Activated CD8-positive, alpha-beta memory T cell treated with anti-CD3 and anti-CD28 coated beads, Interleukin-2, amount 10 ng/mL, durations not matched to agents 7 days and 5 days (primary cell): ENCODE measurements around the gene CTF1. TPM values are rescaled to one million over a fixed set of nuclear protein-coding genes. Genes with fewer than 3 reads are reported as not detected.
"Not testable (repeated sequence)": the region's sequence is repeated elsewhere in the genome, so short reads cannot be mapped to it uniquely, and the experiment has no call there.

Experiments used
- ATAC-seq: fragments of 150-1000 bp; cut with Tn5 transposase; one replicate; pipeline ENCODE4 v1.10.0; 2021; ENCODE audit warnings: moderate library complexity
- CTCF ChIA-PET: fragments of 350-600 bp; sonication (Branson Sonifier 250); formaldehyde crosslinking; loops from one replicate; lab custom pipeline; 2021; ENCODE audit warnings: antibody characterized with exemption; lab: Charles Lee
- DNase-seq: peaks from one replicate; pipeline ENCODE4 v3.0.0-alpha.2; 2020
- H3K27ac Mint-ChIP-seq: one replicate; pipeline ENCODE4 v1.8.0; 2021; ENCODE audit warnings: mild to moderate bottlenecking, mixed read lengths
- H3K27me3 Mint-ChIP-seq: one replicate; pipeline ENCODE4 v1.8.0; 2021; ENCODE audit warnings: mixed read lengths
- H3K36me3 Mint-ChIP-seq: one replicate; pipeline ENCODE4 v1.8.0; 2021; ENCODE audit warnings: mild to moderate bottlenecking, mixed read lengths
- H3K4me1 Mint-ChIP-seq: one replicate; pipeline ENCODE4 v1.8.0; 2021; ENCODE audit warnings: mixed read lengths
- H3K4me3 Mint-ChIP-seq: one replicate; pipeline ENCODE4 v1.8.0; 2021; ENCODE audit warnings: mild to moderate bottlenecking, moderate library complexity, mixed read lengths
- H3K9me3 Mint-ChIP-seq: one replicate; pipeline ENCODE4 v1.8.0; 2022; ENCODE audit warnings: low read depth, mixed read lengths
- total RNA-seq, 2 experiments: library from RNA; stranded (reverse); gene quantifications; one replicate each; pipeline ENCODE4 v1.2.3, GENCODE V29; 2021

The CTF1 gene
- under 1 TPM; 0.35 to 0.47 TPM for total RNA-seq

- ATAC-seq = no peak
- Mint-ChIP-seq H3K36me3 (peaks cover 4% of the 10 kb centered on the region), H3K9me3 (no peaks in the 10 kb centered on the region), H3K4me3 (peak within 1 kb of the TSS; percentile 55), H3K4me1 (peaks cover 50% of the 10 kb centered on the region), H3K27me3 (no peaks in the 10 kb centered on the region), H3K27ac (peak within 1 kb of the TSS; percentile 78)
- CTCF ChIA-PET = interaction anchor here (0.6 to 1.1 kb wide), 3 partner anchors 22 to 52 kb away, joined by 3 to 5 read pairs (median 3); no protein-coding TSS in a partner anchor
- DNase-seq = peak; percentile 44
Measured at GRCh38 chr16:30896261-30896888, at the start of gene CTF1. Gene CTF1, plus strand, starts transcription at chr16:30896614. Its CDS starts 30 bp downstream, at chr16:30896644.

GRCh38 chr16:30846649-30847402 lies 49.6 kb upstream of the CTF1 start:
- no peak overlapping the region for H3K27ac Mint-ChIP-seq
- H3K27me3 Mint-ChIP-seq = no peaks in the 10 kb centered on the region

GRCh38 chr16:30850246-30850645 lies 46.2 kb upstream of the CTF1 start:
- CTCF ChIA-PET = interaction anchor here (2.5 kb wide), 1 partner anchor 91 kb away, joined by 7 read pairs; no protein-coding TSS in a partner anchor
- H3K9me3 Mint-ChIP-seq = no peaks in the 10 kb centered on the region
- no peak for DNase-seq
- no peak overlapping the region for H3K27ac Mint-ChIP-seq
- H3K36me3 Mint-ChIP-seq = no peaks in the 10 kb centered on the region
- no peak overlapping the region for H3K4me3 Mint-ChIP-seq
- ATAC-seq = no peak
- H3K27me3 Mint-ChIP-seq = no peaks in the 10 kb centered on the region
- H3K4me1 Mint-ChIP-seq = peaks cover 2% of the 10 kb centered on the region

More at GRCh38 chr16:30846649-30847402, 49.6 kb upstream of the CTF1 start:
- no peak for ATAC-seq
- CTCF ChIA-PET = interaction anchor here (1.2 to 5.7 kb wide), 9 partner anchors 9 to 94 kb away, joined by 3 to 133 read pairs (median 39); partner anchors contain the start of gene BCL7C
- Mint-ChIP-seq H3K9me3 (no peaks in the 10 kb centered on the region), H3K4me1 (peaks cover 12% of the 10 kb centered on the region), H3K4me3 (no peak overlapping the region), H3K36me3 (no peaks in the 10 kb centered on the region)
- DNase-seq = no peak

GRCh38 chr16:30853758-30854157 lies 42.7 kb upstream of the CTF1 start:
- no peaks in the 10 kb centered on the region for H3K27me3 Mint-ChIP-seq
- H3K9me3 Mint-ChIP-seq = no peaks in the 10 kb centered on the region
- H3K36me3 Mint-ChIP-seq = no peaks in the 10 kb centered on the region
- peaks cover 3% of the 10 kb centered on the region for H3K4me1 Mint-ChIP-seq
- no peak overlapping the region for H3K27ac Mint-ChIP-seq
- CTCF ChIA-PET = interaction anchor here (0.9 to 6.3 kb wide), 4 partner anchors 9 to 88 kb away, joined by 3 to 39 read pairs (median 4); no protein-coding TSS in a partner anchor
- H3K4me3 Mint-ChIP-seq = no peak overlapping the region
- ATAC-seq (no peak), DNase-seq (no peak)

- CTCF ChIA-PET = interaction anchor here (6.3 kb wide), 1 partner anchor 14 kb away, joined by 39 read pairs; no protein-coding TSS in a partner anchor
- DNase-seq = no peak
- H3K27me3 Mint-ChIP-seq = peaks cover 2% of the 10 kb centered on the region
Measured at GRCh38 chr16:30858111-30858495, 38.3 kb upstream of the CTF1 start.

GRCh38 chr16:30858829-30859423 lies 37.5 kb upstream of the CTF1 start:
- Mint-ChIP-seq H3K27ac (no peak overlapping the region), H3K9me3 (no peaks in the 10 kb centered on the region), H3K36me3 (no peaks in the 10 kb centered on the region), H3K4me3 (no peak overlapping the region), H3K4me1 (peaks cover 3% of the 10 kb centered on the region), H3K27me3 (peaks cover 2% of the 10 kb centered on the region)
- ATAC-seq = no peak
- CTCF ChIA-PET = interaction anchor here (1.0 kb wide), 1 partner anchor 14 kb away, joined by 3 read pairs; no protein-coding TSS in a partner anchor
- no peak for DNase-seq

More at GRCh38 chr16:30858111-30858495, 38.3 kb upstream of the CTF1 start:
- no peak for ATAC-seq
- Mint-ChIP-seq H3K9me3 (no peaks in the 10 kb centered on the region), H3K4me1 (peaks cover 3% of the 10 kb centered on the region), H3K36me3 (no peaks in the 10 kb centered on the region), H3K27ac (no peak overlapping the region), H3K4me3 (no peak overlapping the region)

GRCh38 chr16:30860729-30861128 lies 35.7 kb upstream of the CTF1 start:
- H3K27me3 Mint-ChIP-seq, H3K4me1 Mint-ChIP-seq, DNase-seq, H3K36me3 Mint-ChIP-seq, H3K9me3 Mint-ChIP-seq, H3K27ac Mint-ChIP-seq, H3K4me3 Mint-ChIP-seq, CTCF ChIA-PET, ATAC-seq: not testable (repeated sequence)

- H3K4me1 Mint-ChIP-seq, H3K27me3 Mint-ChIP-seq, CTCF ChIA-PET, H3K36me3 Mint-ChIP-seq, H3K4me3 Mint-ChIP-seq, H3K9me3 Mint-ChIP-seq, DNase-seq, ATAC-seq, H3K27ac Mint-ChIP-seq: not testable (repeated sequence)
Measured at GRCh38 chr16:30863178-30863577, 33.2 kb upstream of the CTF1 start.

- Mint-ChIP-seq H3K27me3 (no peaks in the 10 kb centered on the region), H3K36me3 (no peaks in the 10 kb centered on the region), H3K4me3 (no peak overlapping the region), H3K27ac (no peak overlapping the region), H3K9me3 (no peaks in the 10 kb centered on the region), H3K4me1 (no peaks in the 10 kb centered on the region)
- DNase-seq (no peak), ATAC-seq (no peak)
- CTCF ChIA-PET = no interaction called here
Measured at GRCh38 chr16:30866031-30866430, 30.4 kb upstream of the CTF1 start.

GRCh38 chr16:30867747-30868146 lies 28.7 kb upstream of the CTF1 start:
- DNase-seq = no peak
- H3K9me3 Mint-ChIP-seq = no peaks in the 10 kb centered on the region
- peaks cover 7% of the 10 kb centered on the region for H3K4me1 Mint-ChIP-seq
- no peak for ATAC-seq
- H3K27me3 Mint-ChIP-seq = no peaks in the 10 kb centered on the region
- no peak overlapping the region for H3K27ac Mint-ChIP-seq
- H3K4me3 Mint-ChIP-seq = no peak overlapping the region
- peaks cover 1% of the 10 kb centered on the region for H3K36me3 Mint-ChIP-seq
- CTCF ChIA-PET = interaction anchor here (0.8 to 5.4 kb wide), 4 partner anchors 14 to 52 kb away, joined by 4 to 28 read pairs (median 6); no protein-coding TSS in a partner anchor

- Mint-ChIP-seq H3K4me3 (no peak overlapping the region), H3K4me1 (peaks cover 20% of the 10 kb centered on the region), H3K27ac (no peak overlapping the region), H3K9me3 (no peaks in the 10 kb centered on the region), H3K27me3 (no peaks in the 10 kb centered on the region), H3K36me3 (peaks cover 1% of the 10 kb centered on the region)
- CTCF ChIA-PET = interaction anchor here (1.5 to 5.4 kb wide), 2 partner anchors 25 to 26 kb away, joined by 5 to 28 read pairs; no protein-coding TSS in a partner anchor
- DNase-seq (no peak), ATAC-seq (no peak)
Measured at GRCh38 chr16:30870904-30871303, 25.5 kb upstream of the CTF1 start.

GRCh38 chr16:30874244-30874820 lies 22.1 kb upstream of the CTF1 start:
- Mint-ChIP-seq H3K36me3 (peaks cover 12% of the 10 kb centered on the region), H3K27me3 (no peaks in the 10 kb centered on the region), H3K4me1 (peaks cover 36% of the 10 kb centered on the region), H3K4me3 (peak overlapping the region; percentile 82), H3K27ac (peak overlapping the region; percentile 93), H3K9me3 (no peaks in the 10 kb centered on the region)
- CTCF ChIA-PET = interaction anchor here (0.5 to 6.5 kb wide), 10 partner anchors 9 to 80 kb away, joined by 3 to 53 read pairs (median 4); partner anchors contain the start of gene BCL7C
- DNase-seq (no peak), ATAC-seq (no peak)
